SK-N-SH (cell line): ENCODE measurements around the gene GPR158. TPM values are rescaled to one million over a fixed set of nuclear protein-coding genes. Genes with fewer than 3 reads are reported as not detected.

Experiments used
- CTCF ChIA-PET: fragments of 300-600, 350-600 bp; formaldehyde crosslinking; extraction: SDS; loops from one replicate; lab custom pipeline; 2021; lab: Yijun Ruan, JAX
- POLR2A ChIA-PET: fragments of 350-600 bp; sonication (Branson Sonifier 250); formaldehyde crosslinking; extraction: SDS; loops from one replicate; lab custom pipeline; 2020; ENCODE audit warnings: antibody characterized with exemption, inconsistent platforms; lab: Yijun Ruan, JAX
- DNase-seq: peaks from one replicate; pipeline ENCODE4 v3.0.0; 2012
- H2AFZ ChIP-seq: fragments of 200-600 bp; sonication (generic); 2 replicates; pipeline ENCODE4 v1.8.1; 2016; ENCODE audit warnings: antibody characterized with exemption, mild to moderate bottlenecking, low read depth
- H3F3A ChIP-seq: fragments of 200-600 bp; sonication (generic); replicated peaks from 2 replicates; pipeline ENCODE3; 2016; ENCODE audit warnings: antibody characterized with exemption, mild to moderate bottlenecking; ENCODE audit not compliant: insufficient read depth
- H3K27ac ChIP-seq, 2 experiments: fragments of 200-500 bp in 1 of 2; fragments of 200-600 bp in 1 of 2; sonication (Bioruptor generic) in 1 of 2; sonication (generic), shearing (Covaris generic) in 1 of 2; 2 replicates each; pipeline versions ENCODE4 v1.5.1 to v1.6.1; 2014 to 2016; ENCODE audit warnings: low read depth in 2 of 2, inconsistent platforms in 1 of 2, low read length in 1 of 2, mild to moderate bottlenecking in 1 of 2, mixed read lengths in 1 of 2
- H3K27me3 ChIP-seq: fragments of 200-600 bp; sonication (generic), shearing (Covaris generic); 2 replicates; pipeline ENCODE4 v1.6.1; 2016; ENCODE audit warnings: mixed run types; ENCODE audit not compliant: insufficient read depth
- H3K36me3 ChIP-seq, 2 experiments: fragments of 200-500 bp in 1 of 2; fragments of 200-600 bp in 1 of 2; sonication (Bioruptor generic) in 1 of 2; sonication (generic) in 1 of 2; replicated peaks in 1 of 2; 2 replicates each; pipeline versions ENCODE3 to v1.5.1; 2014 to 2016; ENCODE audit warnings: low read length in 1 of 2, mild to moderate bottlenecking in 1 of 2; ENCODE audit not compliant: insufficient read depth in 2 of 2, control insufficient read depth in 1 of 2
- H3K4me1 ChIP-seq, 2 experiments: fragments of 200-500 bp in 1 of 2; fragments of 200-600 bp in 1 of 2; sonication (Bioruptor generic) in 1 of 2; sonication (generic), shearing (Covaris generic) in 1 of 2; 2 replicates each; pipeline versions ENCODE4 v1.5.1 to v1.6.1; 2014 to 2016; ENCODE audit warnings: low read depth in 1 of 2, low read length in 1 of 2, mixed run types in 1 of 2; ENCODE audit not compliant: insufficient read depth in 2 of 2, control insufficient read depth in 1 of 2
- H3K4me2 ChIP-seq: fragments of 200-600 bp; sonication (generic), shearing (Covaris generic); 2 replicates; pipeline ENCODE4 v1.6.1; 2017; ENCODE audit warnings: mixed run types
- H3K4me3 ChIP-seq, 2 experiments: fragments of 200-500 bp in 1 of 2; fragments of 200-600 bp in 1 of 2; sonication (Bioruptor generic) in 1 of 2; sonication (generic), shearing (Covaris generic) in 1 of 2; 2 replicates each; pipeline versions ENCODE4 v1.5.1 to v1.8.1; 2014 to 2016; ENCODE audit warnings: low read depth in 2 of 2, inconsistent platforms in 1 of 2, low read length in 1 of 2, mild to moderate bottlenecking in 1 of 2, mixed read lengths in 1 of 2, moderate library complexity in 1 of 2
- H3K79me2 ChIP-seq: fragments of 200-600 bp; sonication (generic); 2 replicates; pipeline ENCODE4 v1.8.1; 2017; ENCODE audit warnings: mild to moderate bottlenecking; ENCODE audit not compliant: insufficient read depth
- H3K9ac ChIP-seq: fragments of 200-600 bp; sonication (generic); 2 replicates; pipeline ENCODE4 v1.6.1; 2017; ENCODE audit warnings: mixed run types
- H3K9me2 ChIP-seq: fragments of 200-600 bp; sonication (generic); 2 replicates; pipeline ENCODE4 v1.6.1; 2017; ENCODE audit warnings: mixed run types
- H3K9me3 ChIP-seq: fragments of 200-600 bp; sonication (generic); 2 replicates; pipeline ENCODE4 v1.6.1; 2017; ENCODE audit warnings: mixed run types, mild to moderate bottlenecking, moderate library complexity
- H4K20me1 ChIP-seq: fragments of 200-600 bp; sonication (generic); 2 replicates; pipeline ENCODE4 v1.6.1; 2017; ENCODE audit warnings: mild to moderate bottlenecking, mixed run types; ENCODE audit not compliant: insufficient read depth
- CHD2 ChIP-seq: fragments of 150-350 bp; IDR thresholded peaks from 2 replicates; pipeline ENCODE4 v1.6.1; 2018; ENCODE audit warnings: low read length; ENCODE audit not compliant: partially characterized antibody
- ELF1 ChIP-seq: IDR thresholded peaks from 2 replicates; pipeline ENCODE4 v1.4.0; 2012
- EP300 ChIP-seq, 2 experiments: IDR thresholded peaks; 2 replicates each; pipeline versions ENCODE4 v1.4.0 to v1.6.1; 2012; ENCODE audit warnings: borderline replicate concordance in 1 of 2, low read depth in 1 of 2, low read length in 1 of 2
- FOXJ3 ChIP-seq: sonication (generic); formaldehyde crosslinking; IDR thresholded peaks from 2 replicates; pipeline ENCODE4 v1.5.1; 2020; ENCODE audit warnings: mild to moderate bottlenecking, missing genetic modification reagents
- IRF3 ChIP-seq: fragments of 150-350 bp; IDR thresholded peaks from 2 replicates; pipeline ENCODE4 v1.6.1; 2016; ENCODE audit warnings: mild to moderate bottlenecking, low read depth, low read length
- JUND ChIP-seq: IDR thresholded peaks from 2 replicates; pipeline ENCODE4 v1.4.0; 2012
- NFIC ChIP-seq: IDR thresholded peaks from 2 replicates; pipeline ENCODE4 v1.4.0; 2012; ENCODE audit warnings: borderline replicate concordance
- POLR2AphosphoS5 ChIP-seq: IDR thresholded peaks from 2 replicates; pipeline ENCODE4 v1.6.1; 2012; ENCODE audit warnings: low read depth, low read length
- RAD21 ChIP-seq: IDR thresholded peaks from 2 replicates; pipeline ENCODE4 v1.6.1; 2012; ENCODE audit warnings: mild to moderate bottlenecking, low read length
- REST ChIP-seq: IDR thresholded peaks from 2 replicates; pipeline ENCODE4 v1.6.1; 2012; ENCODE audit warnings: mild to moderate bottlenecking, low read depth, low read length, moderate library complexity
- RXRA ChIP-seq: IDR thresholded peaks from 2 replicates; pipeline ENCODE4 v1.4.0; 2012; ENCODE audit warnings: low read depth, mild to moderate bottlenecking, borderline replicate concordance
- SMC3 ChIP-seq: IDR thresholded peaks from 2 replicates; pipeline ENCODE4 v1.6.1; 2012; ENCODE audit warnings: low read depth, low read length, improper control_type of control experiment
- TCF12 ChIP-seq: IDR thresholded peaks from 2 replicates; pipeline ENCODE4 v1.4.0; 2012
- TEAD4 ChIP-seq: IDR thresholded peaks from 2 replicates; pipeline ENCODE4 v1.4.0; 2012; ENCODE audit warnings: mild to moderate bottlenecking, borderline replicate concordance; ENCODE audit not compliant: insufficient read depth
- USF2 ChIP-seq: fragments of 150-350 bp; IDR thresholded peaks from 2 replicates; pipeline ENCODE4 v1.6.1; 2017; ENCODE audit warnings: antibody characterized with exemption, low read length, low read depth, borderline replicate concordance
- YY1 ChIP-seq: IDR thresholded peaks from 2 replicates; pipeline ENCODE4 v1.4.0; 2012; ENCODE audit warnings: low read depth, mild to moderate bottlenecking
- ZBTB33 ChIP-seq: IDR thresholded peaks from 2 replicates; pipeline ENCODE4 v1.4.0; 2012; ENCODE audit warnings: low read depth, borderline replicate concordance
- WGBS: methylation state at CpG from one replicate; pipeline ENCODE4 v1.1.6; 2017; ENCODE audit warnings: low lambda C conversion rate; 5-methylcytosine and 5-hydroxymethylcytosine counted together
- polyA plus RNA-seq, 3 experiments: library from polyadenylated mRNA; depleted of rRNA; stranded (reverse); fragments of >200 nt; gene quantifications; 2 replicates each; pipeline ENCODE4 v1.2.3, GENCODE V29; 2012

Gene GPR158
- polyA plus RNA-seq, 1 of the 3 experiments (the other 2 are of a cell fraction): not detected

GRCh38 chr10:25639646-25640045 is 464.8 kb downstream of the GPR158 start:
- Histone ChIP-seq H3K27ac (no peak overlapping the region), H3K4me2 (no peak overlapping the region), H3K9ac (no peak overlapping the region), H3K4me3 (no peak overlapping the region), H3K9me2 (no peaks in the 10 kb centered on the region), H3K9me3 (no peaks in the 10 kb centered on the region), H3F3A (no peaks in the 10 kb centered on the region), H3K27me3 (no peaks in the 10 kb centered on the region), H3K36me3 (no peaks in the 10 kb centered on the region), H4K20me1 (no peaks in the 10 kb centered on the region), H2AFZ (no peak overlapping the region), H3K79me2 (no peaks in the 10 kb centered on the region), H3K4me1 (no peaks in the 10 kb centered on the region)
- TF ChIP-seq CHD2: no peak
- no peak for TF ChIP-seq TCF12
- no peak for TF ChIP-seq REST
- 49% methylated on average over 2 of the region's 2 CpGs for WGBS
- ChIA-PET POLR2A (no interaction called here), CTCF (interaction anchor here (0.9 kb wide), 1 partner anchor 117 kb away, joined by 3 read pairs; no protein-coding TSS in a partner anchor)
- no peak for DNase-seq

GRCh38 chr10:25641595-25641994 is 466.8 kb downstream of the GPR158 start:
- H4K20me1 ChIP-seq: no peaks in the 10 kb centered on the region
- no peaks in the 10 kb centered on the region for H3K9me2 ChIP-seq
- H2AFZ ChIP-seq: no peak overlapping the region
- no peak for DNase-seq
- H3K9me3 ChIP-seq: no peaks in the 10 kb centered on the region
- H3K4me2 ChIP-seq: no peak overlapping the region
- H3F3A ChIP-seq: no peaks in the 10 kb centered on the region
- no peaks in the 10 kb centered on the region for H3K4me1 ChIP-seq
- no peak overlapping the region for H3K9ac ChIP-seq
- H3K36me3 ChIP-seq: no peaks in the 10 kb centered on the region
- POLR2A ChIA-PET: no interaction called here
- no peaks in the 10 kb centered on the region for H3K79me2 ChIP-seq
- no peak overlapping the region for H3K4me3 ChIP-seq
- TF ChIP-seq ZBTB33 (no peak), NFIC (no peak), REST (no peak), POLR2AphosphoS5 (no peak), JUND (no peak), IRF3 (no peak), TEAD4 (no peak), RXRA (no peak), EP300 (IDR thresholded peaks at IDR 0.05; ENCODE audit: borderline replicate concordance in 1 of 2, low read depth in 1 of 2, low read length in 1 of 2) (no peak), TCF12 (no peak), FOXJ3 (no peak), YY1 (no peak), ELF1 (no peak), USF2 (no peak), SMC3 (no peak), RAD21 (no peak)
- CTCF ChIA-PET: no interaction called here
- no peak overlapping the region for H3K27ac ChIP-seq
- H3K27me3 ChIP-seq: no peaks in the 10 kb centered on the region
- WGBS: 7% methylated on average over 1 of the region's 1 CpG
